Middle frontal gyrus (tissue), 1 donor: ENCODE results near the gene ZNF35.
A peak's percentile ranks its signal among the peaks of the same experiment; 100 is the strongest.
"Not testable (repeated sequence)": the region's sequence is repeated elsewhere in the genome, so short reads cannot be mapped to it uniquely, and the experiment has no call there.

Source experiments
- DNase-seq: peaks from one replicate; pipeline ENCODE4 v3.0.0-alpha.2; 2015; ENCODE audit warnings: low spot score; ENCODE audit errors: extremely low spot score

Gene ZNF35

GRCh38 chr3:44648564-44649229 is at the start of gene ZNF35:
ZNF35 (plus strand) TSS chr3:44648732; CDS start chr3:44651068, 2,336 bp downstream.
- peak; percentile 66 for DNase-seq

GRCh38 chr3:44601749-44602148 is 46.8 kb upstream of the ZNF35 start:
- no peak for DNase-seq

- DNase-seq: no peak
These were observed 35.9 kb upstream of the ZNF35 start for GRCh38 chr3:44612678-44613077.

GRCh38 chr3:44624749-44625480 is 23.6 kb upstream of the ZNF35 start, which contains the start of gene ZNF197:
ZNF197 (plus strand) TSS chr3:44625036; CDS start chr3:44629155, 4,119 bp downstream.
- DNase-seq: peak; percentile 91

GRCh38 chr3:44628716-44629115 is 19.8 kb upstream of the ZNF35 start:
- DNase-seq: no peak

- DNase-seq: no peak
These were observed 16.3 kb upstream of the ZNF35 start for GRCh38 chr3:44632193-44632592.

GRCh38 chr3:44642337-44642736 is 6.2 kb upstream of the ZNF35 start:
- no peak for DNase-seq

- DNase-seq: no peak
These were observed 5.5 kb upstream of the ZNF35 start for GRCh38 chr3:44643024-44643423.

- no peak for DNase-seq
These were observed 761 bp upstream of the ZNF35 start for GRCh38 chr3:44647771-44648170.

GRCh38 chr3:44649709-44650108 is 1.2 kb downstream of the ZNF35 start:
- no peak for DNase-seq

- DNase-seq: no peak
These were observed 5.5 kb downstream of the ZNF35 start for GRCh38 chr3:44654039-44654438.

- DNase-seq: no peak
These were observed 10.5 kb downstream of the ZNF35 start for GRCh38 chr3:44659015-44659414.

GRCh38 chr3:44659434-44659833 is 10.9 kb downstream of the ZNF35 start:
- no peak for DNase-seq

GRCh38 chr3:44661189-44661588 is 12.7 kb downstream of the ZNF35 start:
- no peak for DNase-seq

GRCh38 chr3:44665173-44665572 is 16.6 kb downstream of the ZNF35 start:
- no peak for DNase-seq

GRCh38 chr3:44666346-44666745 is 17.8 kb downstream of the ZNF35 start:
- DNase-seq: no peak

GRCh38 chr3:44669760-44670159 is 21.2 kb downstream of the ZNF35 start:
- DNase-seq: no peak

GRCh38 chr3:44673466-44673865 is 24.9 kb downstream of the ZNF35 start:
- DNase-seq: not testable (repeated sequence)

GRCh38 chr3:44674211-44674610 is 25.7 kb downstream of the ZNF35 start:
- DNase-seq: no peak

- DNase-seq: no peak
These were observed 30.1 kb downstream of the ZNF35 start for GRCh38 chr3:44678480-44679116.

- DNase-seq: no peak
These were observed 32.5 kb downstream of the ZNF35 start for GRCh38 chr3:44680921-44681455.
